Stimulated activated CD4-positive, alpha-beta T cell treated with anti-CD3 and anti-CD28 coated beads, Interleukin-2, amount 100 ng/mL, for 48 hours (primary cell): ENCODE results near the gene GYS1.
"Not testable (repeated sequence)": the region's sequence is repeated elsewhere in the genome, so short reads cannot be mapped to it uniquely, and the experiment has no call there.

Experiments used
- DNase-seq, 2 donors: peaks; one replicate each; pipeline ENCODE4 v3.0.0-alpha.2; 2020

The GYS1 gene

GRCh38 chr19:48993175-48994034 is at the start of gene GYS1, which contains the start of gene RUVBL2:
Gene GYS1, minus strand, starts transcription at chr19:48993309. Its CDS starts 197 bp downstream, at chr19:48993112.
Gene RUVBL2, plus strand, starts transcription at chr19:48993887. Its CDS starts 25 bp downstream, at chr19:48993912.
- peak; percentile 99 for DNase-seq

- DNase-seq, result not testable (repeated sequence)
Observed at GRCh38 chr19:49042666-49043065, 49.6 kb upstream of the GYS1 start.

DNA sequence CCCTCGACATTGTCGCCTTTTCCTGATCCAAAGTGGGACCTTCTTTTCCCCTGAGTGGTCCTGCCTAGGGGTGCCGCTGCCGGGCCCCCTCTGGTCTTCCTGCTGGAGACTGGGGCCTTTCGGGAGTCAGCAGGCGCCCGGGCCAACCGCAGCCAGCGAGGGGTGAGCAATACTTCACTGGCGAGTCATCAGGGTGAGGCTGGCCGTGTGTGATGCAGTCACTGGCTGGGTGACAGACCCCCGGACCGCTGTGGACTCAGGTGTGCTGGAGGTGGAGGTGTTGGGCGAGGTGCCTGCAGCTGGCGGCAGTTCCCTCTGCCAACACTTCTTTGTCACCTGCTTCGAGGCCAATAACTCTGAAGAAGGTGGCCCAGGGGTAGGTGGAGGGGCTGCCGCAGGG is 49.1 kb upstream of the GYS1 start:
- no peak for DNase-seq

DNA sequence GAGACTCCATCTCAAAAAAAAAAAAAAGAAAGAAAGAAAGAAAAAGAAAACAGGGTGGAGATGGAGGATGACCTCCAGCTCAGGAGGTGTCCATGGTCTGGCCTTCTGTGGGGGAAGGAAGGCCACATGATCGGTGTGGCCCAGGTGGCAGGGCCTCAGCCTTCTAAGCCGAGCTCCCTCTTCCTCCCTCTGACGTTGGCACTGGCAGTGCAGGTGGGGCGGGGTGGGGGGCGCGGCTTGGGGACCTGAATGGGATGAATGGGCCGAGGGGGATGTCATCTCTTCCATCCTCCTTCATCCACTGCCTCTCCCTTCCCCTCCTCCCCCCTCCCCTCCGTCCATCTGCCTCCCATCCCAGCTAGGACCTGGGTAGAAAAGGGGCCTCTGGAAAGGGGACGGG is 46.6 kb upstream of the GYS1 start:
- DNase-seq, result not testable (repeated sequence)

GRCh38 chr19:49038557-49039276 is 45.6 kb upstream of the GYS1 start:
- DNase-seq, result not testable (repeated sequence)

DNA sequence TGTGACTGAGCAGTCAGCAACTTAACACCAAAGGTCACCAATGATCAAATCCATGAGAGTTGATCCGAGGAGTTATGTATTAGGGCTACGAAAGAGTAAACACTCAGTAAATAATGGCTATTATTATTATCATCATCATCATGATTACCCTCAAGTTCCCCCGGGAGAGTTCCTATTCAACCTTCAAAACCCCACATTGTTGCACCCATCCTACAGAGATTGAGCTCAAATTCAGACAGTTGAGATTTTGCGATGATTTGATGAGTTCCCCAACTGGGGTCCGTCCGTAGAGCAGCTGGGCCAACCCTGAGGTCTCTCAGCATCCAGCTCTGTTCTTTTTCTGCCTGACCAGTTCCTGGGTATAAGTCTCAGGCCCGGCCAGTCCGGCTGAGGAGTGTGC is 45.0 kb upstream of the GYS1 start:
- DNase-seq, result not testable (repeated sequence)

DNA sequence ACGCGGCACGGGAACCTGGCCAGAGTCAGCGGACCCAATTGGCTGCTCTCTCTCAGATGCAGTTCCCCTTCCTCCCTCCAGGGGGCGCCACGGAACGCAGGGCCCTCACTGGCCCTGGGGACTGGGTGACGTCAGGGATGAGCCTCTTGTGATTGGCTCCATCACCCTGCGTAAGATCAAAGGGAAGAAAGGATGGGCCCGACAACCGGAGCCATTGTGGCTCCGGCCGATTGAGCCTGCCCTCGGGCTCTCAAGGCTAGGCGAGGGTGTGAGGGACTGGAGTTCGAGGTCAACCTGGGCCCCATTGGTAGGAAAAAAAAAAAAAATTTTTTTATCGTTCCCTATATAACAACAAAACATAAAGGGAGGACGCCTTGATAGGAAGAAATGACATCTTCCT is 43.7 kb upstream of the GYS1 start, which contains the start of gene CGB1:
Gene CGB1, minus strand, starts transcription at position 81 of the 400 bp plus-strand sequence. CDS start 184 bp downstream, outside the sequence.
- DNase-seq, result peak; percentile 48 to 65

DNA sequence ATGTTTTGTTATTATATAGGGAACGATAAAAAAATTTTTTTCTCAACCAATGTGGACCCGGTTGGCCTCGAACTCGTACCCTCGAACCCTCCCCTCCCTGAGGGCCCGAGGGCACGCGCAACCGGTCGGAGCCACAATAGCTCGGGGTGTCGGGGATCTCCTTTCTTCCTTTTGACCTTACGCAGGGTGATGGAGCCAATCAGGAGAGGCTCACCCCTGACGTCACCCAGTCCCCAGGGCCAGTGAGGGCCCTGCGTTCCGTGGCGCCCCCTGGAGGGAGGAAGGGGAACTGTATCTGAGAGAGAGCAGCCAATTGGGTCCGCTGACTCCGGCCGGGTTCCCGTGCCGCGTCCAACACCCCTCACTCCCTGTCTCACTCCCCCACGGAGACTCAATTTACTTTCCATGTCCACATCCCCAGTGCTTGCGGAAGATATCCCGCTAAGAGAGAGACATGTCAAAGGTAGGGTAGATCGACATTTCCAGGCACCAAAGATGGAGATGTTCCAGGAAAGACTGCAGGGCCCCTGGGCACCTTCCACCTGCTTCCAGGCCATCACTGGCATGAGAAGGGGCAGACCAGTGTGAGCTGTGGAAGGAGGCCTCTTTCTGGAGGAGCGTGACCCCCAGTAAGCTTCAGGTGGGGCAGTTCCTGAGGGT is 38.7 kb upstream of the GYS1 start, which contains the start of gene CGB2:
Gene CGB2, plus strand, starts transcription at position 249 of the 660 bp plus-strand sequence. Its CDS starts 206 bp downstream, at position 455.
- peak; percentile 72 to 88 for DNase-seq

- not testable (repeated sequence) for DNase-seq
Observed at GRCh38 chr19:49030323-49030722, 37.2 kb upstream of the GYS1 start.

DNA sequence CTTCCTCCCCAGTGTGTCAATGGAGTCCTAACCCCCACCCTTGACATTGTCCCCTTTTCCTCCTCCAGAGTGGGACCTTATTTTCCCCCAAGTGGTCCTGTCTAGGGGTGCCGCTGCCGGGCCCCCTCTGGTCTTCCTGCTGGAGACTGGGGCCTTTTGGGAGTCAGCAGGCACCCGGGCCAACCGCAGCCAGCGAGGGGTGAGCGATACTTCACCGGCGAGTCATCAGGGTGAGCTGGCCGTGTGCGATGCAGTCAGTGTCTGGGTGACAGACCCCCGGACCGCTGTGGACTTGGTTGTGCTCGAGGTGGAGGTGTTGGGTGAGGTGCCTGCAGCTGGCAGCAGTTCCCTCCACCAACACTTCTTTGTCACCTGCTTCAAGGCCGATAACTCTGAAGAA is 36.6 kb upstream of the GYS1 start:
- not testable (repeated sequence) for DNase-seq

- not testable (repeated sequence) for DNase-seq
Observed at GRCh38 chr19:49028686-49029085, 35.6 kb upstream of the GYS1 start.

GRCh38 chr19:49025599-49025998 is 32.5 kb upstream of the GYS1 start:
- not testable (repeated sequence) for DNase-seq

GRCh38 chr19:49025088-49025487 is 32.0 kb upstream of the GYS1 start:
- not testable (repeated sequence) for DNase-seq

- not testable (repeated sequence) for DNase-seq
Observed at GRCh38 chr19:49024233-49024632, 31.1 kb upstream of the GYS1 start, which contains the start of gene CGB3. Gene CGB3, minus strand, starts transcription at chr19:49024333. Its CDS starts 362 bp downstream, at chr19:49023971.

- DNase-seq, result no peak
Observed at GRCh38 chr19:49022116-49022515, 29.0 kb upstream of the GYS1 start.

GRCh38 chr19:49020931-49021895 is 28.1 kb upstream of the GYS1 start:
- DNase-seq, result no peak

DNA sequence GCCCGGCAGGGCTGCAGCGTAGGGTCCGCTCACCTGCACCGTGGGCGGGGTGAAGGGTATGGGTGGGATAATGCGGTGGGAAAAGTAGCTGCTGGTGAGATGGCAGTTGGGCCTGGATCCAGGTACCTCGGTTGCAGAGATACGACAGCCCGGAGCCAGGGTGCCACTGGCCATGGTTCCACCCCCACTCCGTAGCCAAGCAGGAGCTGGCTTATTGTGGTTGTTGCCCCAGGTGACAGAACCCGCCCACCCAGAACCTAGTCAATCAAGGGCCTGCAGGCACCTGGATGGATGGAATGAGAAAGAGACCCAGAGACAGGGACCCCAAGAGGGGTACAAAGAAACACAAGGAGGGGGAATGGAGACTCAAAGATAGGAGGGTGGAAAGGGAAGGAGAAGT is 27.2 kb upstream of the GYS1 start:
- DNase-seq, result no peak

DNA sequence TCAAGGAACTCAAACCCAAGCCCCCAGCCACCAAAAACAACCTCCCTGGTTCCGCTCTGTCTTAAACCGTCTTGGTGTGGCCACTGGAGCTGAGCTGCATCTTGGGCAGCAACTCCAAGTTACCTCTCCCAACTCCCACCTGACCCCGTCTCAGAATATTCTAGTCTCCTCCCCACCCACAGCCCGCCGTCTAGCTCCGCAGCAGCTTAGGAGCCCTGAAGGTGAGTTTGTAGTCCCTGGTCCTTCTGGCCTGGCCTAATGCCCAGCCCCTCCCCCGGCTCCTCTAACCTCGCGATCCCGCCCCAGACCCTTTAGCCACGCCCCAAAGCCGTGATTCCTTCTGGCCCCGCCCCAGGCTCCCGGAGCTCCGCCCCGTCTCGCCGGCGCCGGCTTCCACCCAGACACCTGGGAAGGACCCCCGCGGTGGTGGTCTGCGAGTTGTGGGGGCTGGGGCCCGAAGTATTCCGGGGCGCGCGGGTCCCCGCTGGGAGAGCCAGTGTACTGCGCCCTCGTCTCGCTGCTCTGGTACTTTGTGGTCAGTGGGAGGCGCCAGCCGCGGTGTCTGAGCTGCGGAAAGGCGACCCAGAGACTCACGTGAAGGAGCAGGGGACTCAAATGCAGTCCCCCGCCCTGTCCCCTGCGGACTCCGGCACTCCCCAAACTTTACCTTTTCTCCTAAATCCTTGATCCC is 26.3 kb upstream of the GYS1 start:
- DNase-seq, result peak; percentile 51 to 70

DNA sequence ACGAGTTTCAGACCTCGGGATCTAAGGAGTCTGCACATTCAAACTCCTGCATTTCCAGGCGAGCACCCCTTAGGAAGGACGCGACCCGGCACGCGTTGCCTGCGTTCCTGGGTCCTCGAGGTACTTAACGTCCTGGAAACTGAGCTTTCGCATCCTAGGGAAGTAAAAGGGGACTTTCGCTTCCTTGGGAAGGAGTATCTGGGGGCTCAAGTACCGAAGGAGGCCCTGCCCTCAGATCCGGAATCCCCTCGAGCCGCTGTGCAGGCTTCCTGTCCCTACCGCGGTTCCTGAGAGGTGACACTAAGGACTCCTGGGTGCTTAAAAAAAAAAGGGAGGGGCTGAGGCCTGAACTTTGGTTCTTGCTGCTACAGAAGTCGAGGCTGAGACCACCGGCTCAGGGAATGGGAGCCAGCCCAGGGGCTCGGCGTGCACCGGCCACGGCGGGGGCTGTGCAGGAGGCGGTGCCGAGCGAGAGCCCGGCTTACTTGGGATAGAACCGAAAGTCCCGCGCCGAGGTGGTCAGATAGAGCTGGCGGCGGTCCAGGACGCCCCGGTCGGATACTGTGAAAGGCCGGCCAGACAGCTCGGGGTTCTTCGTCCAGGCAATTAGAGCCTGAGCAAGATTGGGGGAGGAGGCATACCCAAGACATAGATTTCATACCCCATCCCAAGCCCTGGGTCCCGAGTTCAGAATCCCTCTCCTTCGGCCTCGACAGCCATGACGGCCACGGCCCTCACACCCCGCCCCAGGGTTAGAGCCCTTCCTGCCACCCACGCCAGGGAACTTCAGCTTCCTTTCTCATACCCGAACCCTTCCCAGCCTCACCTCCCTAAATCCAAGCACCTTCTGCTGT is 25.5 kb upstream of the GYS1 start:
- not testable (repeated sequence) for DNase-seq
